ENCODE measurements around the gene CCDC88C. TPM values are rescaled to one million over a fixed set of nuclear protein-coding genes. Genes with fewer than 3 reads are reported as not detected.

The CCDC88C gene
- total and polyA plus RNA-seq, 2 donors (not counting 3 experiments of a cell fraction or from before 2014, with no cell fraction given), result 11.4 to 52.1 TPM

DNA sequence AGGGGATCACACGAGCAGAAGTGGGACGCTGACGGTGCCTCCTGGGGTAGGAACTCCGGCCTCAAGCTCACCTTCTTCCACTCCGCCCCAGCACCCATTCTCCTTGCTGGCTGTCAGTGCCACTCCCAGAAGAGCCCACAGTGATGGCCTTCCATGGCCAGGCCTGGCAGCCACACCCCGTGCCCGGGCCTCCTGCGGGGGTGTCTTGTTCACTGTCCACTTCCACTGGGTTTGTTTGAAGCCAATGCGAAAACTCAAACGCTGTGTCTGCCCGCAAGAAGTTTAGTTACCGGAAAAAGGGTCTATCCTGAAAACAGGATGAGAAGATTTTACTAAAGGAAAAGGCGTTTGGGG, 38.1 kb downstream of the CCDC88C start:
- no peak for TF ChIP-seq MAX (IDR thresholded peaks at IDR 0.05; ENCODE audit: insufficient read depth, insufficient read length)
- TF ChIP-seq, protein P1, sequence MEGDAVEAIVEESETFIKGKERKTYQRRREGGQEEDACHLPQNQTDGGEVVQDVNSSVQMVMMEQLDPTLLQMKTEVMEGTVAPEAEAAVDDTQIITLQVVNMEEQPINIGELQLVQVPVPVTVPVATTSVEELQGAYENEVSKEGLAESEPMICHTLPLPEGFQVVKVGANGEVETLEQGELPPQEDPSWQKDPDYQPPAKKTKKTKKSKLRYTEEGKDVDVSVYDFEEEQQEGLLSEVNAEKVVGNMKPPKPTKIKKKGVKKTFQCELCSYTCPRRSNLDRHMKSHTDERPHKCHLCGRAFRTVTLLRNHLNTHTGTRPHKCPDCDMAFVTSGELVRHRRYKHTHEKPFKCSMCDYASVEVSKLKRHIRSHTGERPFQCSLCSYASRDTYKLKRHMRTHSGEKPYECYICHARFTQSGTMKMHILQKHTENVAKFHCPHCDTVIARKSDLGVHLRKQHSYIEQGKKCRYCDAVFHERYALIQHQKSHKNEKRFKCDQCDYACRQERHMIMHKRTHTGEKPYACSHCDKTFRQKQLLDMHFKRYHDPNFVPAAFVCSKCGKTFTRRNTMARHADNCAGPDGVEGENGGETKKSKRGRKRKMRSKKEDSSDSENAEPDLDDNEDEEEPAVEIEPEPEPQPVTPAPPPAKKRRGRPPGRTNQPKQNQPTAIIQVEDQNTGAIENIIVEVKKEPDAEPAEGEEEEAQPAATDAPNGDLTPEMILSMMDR (IDR thresholded peaks at IDR 0.05; ENCODE audit: extremely low read depth in 1 of 2, insufficient read depth in 1 of 2, low read depth in 1 of 2, low read length in 2 of 2), result no peak
- TF ChIP-seq POLR2AphosphoS5 (IDR thresholded peaks at IDR 0.05; ENCODE audit: insufficient read depth, low read depth, low read length), result no peak
- no peak for TF ChIP-seq GATA2 (IDR thresholded peaks at IDR 0.05; ENCODE audit: insufficient read depth, insufficient read length, low read depth, low read length)
- TF ChIP-seq POLR2A (IDR thresholded peaks at IDR 0.05; ENCODE audit: low read depth, low read length), result no peak
- TF ChIP-seq EZH2 (IDR thresholded peaks at IDR 0.05; ENCODE audit: borderline replicate concordance, low read depth, low read length, severe bottlenecking), result no peak
- TF ChIP-seq JUN (IDR thresholded peaks at IDR 0.05; ENCODE audit: borderline replicate concordance, insufficient read depth, insufficient read length, low read depth), result no peak
- TF ChIP-seq FOS (IDR thresholded peaks at IDR 0.05; ENCODE audit: borderline replicate concordance, insufficient read depth, low read length), result no peak
- TF ChIP-seq MYC (IDR thresholded peaks at IDR 0.05; ENCODE audit: low read depth, low read length), result no peak
- Histone ChIP-seq H3K9me3 (replicated peaks; ENCODE audit: control insufficient read depth, insufficient read depth, low read length) (no peaks in the 10 kb centered on the region), H3K79me2 (ENCODE audit: control insufficient read depth, insufficient read depth, low read length) (no peaks in the 10 kb centered on the region), H3K9ac (replicated peaks; ENCODE audit: extremely low read depth, insufficient read depth, low read length) (no peak overlapping the region), H3K4me3 (replicated peaks in 1 of 3; ENCODE audit: insufficient read depth in 1 of 3, low read depth in 1 of 3, low read length in 3 of 3) (no peak overlapping the region), H3K36me3 (ENCODE audit: control insufficient read depth in 2 of 2, extremely low read depth in 1 of 2, insufficient read depth in 2 of 2, low read length in 2 of 2) (no peaks in the 10 kb centered on the region), H4K20me1 (replicated peaks; ENCODE audit: control insufficient read depth, extremely low read depth, insufficient read depth, low read length) (no peaks in the 10 kb centered on the region), H3K9me1 (replicated peaks; ENCODE audit: control insufficient read depth, extremely low read depth, insufficient read depth, low read length) (no peaks in the 10 kb centered on the region), H3K27me3 (ENCODE audit: control insufficient read depth in 2 of 2, insufficient read depth in 2 of 2, low read length in 2 of 2) (no peaks in the 10 kb centered on the region), H3K4me1 (ENCODE audit: control insufficient read depth, extremely low read depth, insufficient read depth, low read length) (peaks cover 17% of the 10 kb centered on the region), H3K27ac (ENCODE audit: insufficient read depth, low read depth, low read length) (no peak overlapping the region), H2AFZ (ENCODE audit: low read depth, low read length) (no peak overlapping the region), H3K4me2 (ENCODE audit: insufficient read depth, low read length) (no peak overlapping the region)
- DNase-seq (ENCODE audit: low read depth, low spot score), result no peak
- no TSS peak for BruUV-seq (replicated peaks)
- no peak for FAIRE-seq
- CTCF ChIA-PET, result interaction anchor here (3.2 kb wide), 1 partner anchor 56 kb away, joined by 10 read pairs; no protein-coding TSS in a partner anchor
- dilution Hi-C loops (cut with MboI; ENCODE audit: extremely low pct_ligation_motif_present, low sequenced_read_pairs) (no loop called here), intact Hi-C loops (cut with micrococcal nuclease) (no loop called here)
- POLR2A ChIA-PET, result interaction anchor here (0.5 kb wide), 1 partner anchor 17 kb away, joined by 7 read pairs; no protein-coding TSS in a partner anchor

Measured in endothelial cell of umbilical vein (primary cell).